Raji (cell line): Measurements from ENCODE around the gene MYT1.

Source experiments
- POLR2A ChIP-seq: IDR thresholded peaks from 2 replicates; pipeline ENCODE4 v1.6.1; 2011; ENCODE audit warnings: low read depth, low read length, control low read depth; ENCODE audit not compliant: insufficient read depth

Gene MYT1

GRCh38 chr20:64176551-64176950 is 12.3 kb downstream of the MYT1 start:
- TF ChIP-seq POLR2A, result no peak

GRCh38 chr20:64176971-64177370 is 12.7 kb downstream of the MYT1 start:
- no peak for TF ChIP-seq POLR2A

- TF ChIP-seq POLR2A, result no peak
These were observed 13.1 kb downstream of the MYT1 start for GRCh38 chr20:64177384-64177783.

- TF ChIP-seq POLR2A, result no peak
These were observed 13.5 kb downstream of the MYT1 start for GRCh38 chr20:64177787-64178186.

GRCh38 chr20:64179805-64180204 is 15.6 kb downstream of the MYT1 start:
- no peak for TF ChIP-seq POLR2A

GRCh38 chr20:64180673-64181072 is 16.4 kb downstream of the MYT1 start:
- no peak for TF ChIP-seq POLR2A

- no peak for TF ChIP-seq POLR2A
These were observed 17.1 kb downstream of the MYT1 start for GRCh38 chr20:64181391-64181790.

GRCh38 chr20:64182146-64182865 is 18.1 kb downstream of the MYT1 start:
- TF ChIP-seq POLR2A, result no peak

- TF ChIP-seq POLR2A, result no peak
These were observed 19.1 kb downstream of the MYT1 start for GRCh38 chr20:64183313-64183712.

- no peak for TF ChIP-seq POLR2A
These were observed 20.5 kb downstream of the MYT1 start for GRCh38 chr20:64184795-64185194.

- TF ChIP-seq POLR2A, result no peak
These were observed 21.1 kb downstream of the MYT1 start for GRCh38 chr20:64185276-64185900.

GRCh38 chr20:64186071-64186598 is 21.9 kb downstream of the MYT1 start:
- no peak for TF ChIP-seq POLR2A

GRCh38 chr20:64188091-64188490 is 23.8 kb downstream of the MYT1 start:
- no peak for TF ChIP-seq POLR2A

- TF ChIP-seq POLR2A, result no peak
These were observed 24.7 kb downstream of the MYT1 start for GRCh38 chr20:64188682-64189529.

GRCh38 chr20:64189530-64189966 is 25.3 kb downstream of the MYT1 start:
- TF ChIP-seq POLR2A, result no peak
